ENCODE results near the gene P2RY12. TPM values are rescaled to one million over a fixed set of nuclear protein-coding genes. Genes with fewer than 3 reads are reported as not detected.

Gene P2RY12
- total and polyA plus RNA-seq, 10 of the 15 experiments (the other 5 are each of a cell fraction or from before 2014, with no cell fraction given), result 0.27 to 1.0 (median 0.66) TPM; not detected in 2

DNA sequence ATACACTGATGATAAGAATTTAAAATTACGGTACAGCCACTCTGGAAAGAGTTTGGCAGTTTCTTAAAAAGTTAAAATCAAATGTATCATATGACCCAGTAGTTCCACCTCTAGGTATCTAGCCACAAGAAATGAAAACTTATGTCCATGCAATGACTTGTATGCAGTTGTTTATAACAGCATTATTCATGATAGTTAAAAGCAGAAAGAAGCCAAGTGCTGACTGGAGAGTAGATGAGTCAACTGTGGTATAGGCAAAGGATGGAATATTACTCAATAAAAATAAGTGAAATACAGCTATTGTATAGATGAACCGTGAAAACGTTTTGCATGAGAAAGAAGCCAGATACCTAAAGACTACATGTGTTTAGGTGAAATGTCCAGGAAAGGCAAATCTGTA is 82.8 kb downstream of the P2RY12 start (continued):
- TF ChIP-seq ZNF217 (IDR thresholded peaks at IDR 0.05) (no peak), STAT1 (conservative IDR thresholded peaks at IDR 0.05) (no peak), SUZ12 (IDR thresholded peaks at IDR 0.05; ENCODE audit: unreplicated experiment) (no peak), ASH2L (IDR thresholded peaks at IDR 0.05; ENCODE audit: borderline replicate concordance, low read depth) (no peak), GATAD2B (conservative IDR thresholded peaks at IDR 0.05; ENCODE audit: low read depth) (no peak), PAX8 (IDR thresholded peaks at IDR 0.05) (no peak)

DNA sequence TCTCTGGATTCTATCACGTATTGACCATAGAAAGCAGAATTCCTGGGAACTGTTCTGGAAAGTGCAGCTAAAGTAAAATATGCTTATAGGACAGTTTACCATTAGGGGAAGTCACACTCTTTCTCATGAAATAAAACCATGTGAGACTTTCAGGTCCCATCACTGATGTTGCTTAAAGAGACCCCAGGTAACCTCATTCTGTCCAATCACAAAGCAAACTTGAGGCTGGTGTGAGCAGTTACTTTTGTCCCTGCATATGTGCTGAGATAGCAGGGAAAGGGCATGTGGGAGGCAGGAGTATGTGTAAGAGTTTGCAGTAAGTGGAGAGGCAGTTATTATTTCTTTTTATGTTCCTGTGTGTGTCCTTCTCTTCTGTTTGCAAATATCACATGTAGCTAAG is 84.0 kb downstream of the P2RY12 start:
- no peak for ATAC-seq
- Histone ChIP-seq H3K4me3 (no peak overlapping the region), H3K36me3 (ENCODE audit: control insufficient read depth in 2 of 2, insufficient read depth in 2 of 2, low read length in 1 of 2) (no peaks in the 10 kb centered on the region), H3K4me2 (ENCODE audit: control insufficient read depth, insufficient read depth) (no peak overlapping the region), H3K9ac (ENCODE audit: control insufficient read depth, insufficient read depth, low read length) (no peak overlapping the region), H3K4me1 (ENCODE audit: control insufficient read depth, insufficient read depth, low read length) (no peaks in the 10 kb centered on the region), H3K9me3 (replicated peaks; ENCODE audit: control insufficient read depth, insufficient read depth, low read length) (no peaks in the 10 kb centered on the region), H3K27ac (ENCODE audit: control insufficient read depth, insufficient read depth) (no peak overlapping the region), H2AFZ (ENCODE audit: control insufficient read depth, low read depth, low read length) (no peak overlapping the region), H3K79me2 (ENCODE audit: control insufficient read depth, insufficient read depth, low read length) (no peaks in the 10 kb centered on the region), H4K20me1 (ENCODE audit: control insufficient read depth, insufficient read depth) (no peaks in the 10 kb centered on the region), H3K27me3 (replicated peaks in 1 of 2; ENCODE audit: control insufficient read depth in 2 of 2, insufficient read depth in 2 of 2, low read length in 1 of 2) (peaks cover 0 to 2% of the 10 kb centered on the region in 2 experiments; a peak in 1 of 4 replicates)
- ChIA-PET SMC1A (ENCODE audit: uncharacterized antibody, unreplicated experiment) (no interaction called here), RAD21 (ENCODE audit: unreplicated experiment) (no interaction called here), CTCF (interaction anchor here (0.6 kb wide), 1 partner anchor 73 kb away, joined by 3 read pairs; no protein-coding TSS in a partner anchor), POLR2A (no interaction called here)
- intact Hi-C loops (cut with micrococcal nuclease; ENCODE audit: unreplicated experiment), result no loop called here
- BruUV-seq (replicated peaks), result no TSS peak
- in situ Hi-C loops (cut with MboI), result no loop called here
- 36% methylated on average over 1 of the region's 1 CpG for whole genome bisulfite sequencing (ENCODE audit: insufficient coverage, insufficient replicate concordance, low lambda C conversion rate, missing lambda C conversion rate)
- TF ChIP-seq, protein P1, sequence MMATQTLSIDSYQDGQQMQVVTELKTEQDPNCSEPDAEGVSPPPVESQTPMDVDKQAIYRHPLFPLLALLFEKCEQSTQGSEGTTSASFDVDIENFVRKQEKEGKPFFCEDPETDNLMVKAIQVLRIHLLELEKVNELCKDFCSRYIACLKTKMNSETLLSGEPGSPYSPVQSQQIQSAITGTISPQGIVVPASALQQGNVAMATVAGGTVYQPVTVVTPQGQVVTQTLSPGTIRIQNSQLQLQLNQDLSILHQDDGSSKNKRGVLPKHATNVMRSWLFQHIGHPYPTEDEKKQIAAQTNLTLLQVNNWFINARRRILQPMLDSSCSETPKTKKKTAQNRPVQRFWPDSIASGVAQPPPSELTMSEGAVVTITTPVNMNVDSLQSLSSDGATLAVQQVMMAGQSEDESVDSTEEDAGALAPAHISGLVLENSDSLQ (IDR thresholded peaks at IDR 0.05), result no peak
- TF ChIP-seq RCOR1 (conservative IDR thresholded peaks at IDR 0.05; ENCODE audit: low read depth, low read length) (no peak), NR2F1 (conservative IDR thresholded peaks at IDR 0.05) (no peak)
- TF ChIP-seq, protein P2, sequence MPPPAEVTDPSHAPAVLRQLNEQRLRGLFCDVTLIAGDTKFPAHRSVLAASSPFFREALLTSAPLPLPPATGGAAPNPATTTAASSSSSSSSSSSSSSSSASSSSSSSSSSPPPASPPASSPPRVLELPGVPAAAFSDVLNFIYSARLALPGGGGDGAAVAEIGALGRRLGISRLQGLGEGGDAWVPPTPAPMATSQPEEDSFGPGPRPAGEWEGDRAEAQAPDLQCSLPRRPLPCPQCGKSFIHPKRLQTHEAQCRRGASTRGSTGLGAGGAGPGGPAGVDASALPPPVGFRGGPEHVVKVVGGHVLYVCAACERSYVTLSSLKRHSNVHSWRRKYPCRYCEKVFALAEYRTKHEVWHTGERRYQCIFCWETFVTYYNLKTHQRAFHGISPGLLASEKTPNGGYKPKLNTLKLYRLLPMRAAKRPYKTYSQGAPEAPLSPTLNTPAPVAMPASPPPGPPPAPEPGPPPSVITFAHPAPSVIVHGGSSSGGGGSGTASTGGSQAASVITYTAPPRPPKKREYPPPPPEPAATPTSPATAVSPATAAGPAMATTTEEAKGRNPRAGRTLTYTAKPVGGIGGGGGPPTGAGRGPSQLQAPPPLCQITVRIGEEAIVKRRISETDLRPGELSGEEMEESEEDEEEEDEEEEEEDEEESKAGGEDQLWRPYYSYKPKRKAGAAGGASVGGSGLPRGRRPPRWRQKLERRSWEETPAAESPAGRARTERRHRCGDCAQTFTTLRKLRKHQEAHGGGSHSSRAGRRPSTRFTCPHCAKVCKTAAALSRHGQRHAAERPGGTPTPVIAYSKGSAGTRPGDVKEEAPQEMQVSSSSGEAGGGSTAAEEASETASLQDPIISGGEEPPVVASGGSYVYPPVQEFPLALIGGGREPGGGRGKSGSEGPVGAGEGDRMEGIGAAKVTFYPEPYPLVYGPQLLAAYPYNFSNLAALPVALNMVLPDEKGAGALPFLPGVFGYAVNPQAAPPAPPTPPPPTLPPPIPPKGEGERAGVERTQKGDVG (CRISPR knock-in tag; IDR thresholded peaks at IDR 0.05), result no peak
- DNase-seq (ENCODE audit: low read depth, low spot score), result no peak
- no peak for FAIRE-seq
